Stimulated activated CD4-positive, alpha-beta T cell treated with anti-CD3 and anti-CD28 coated beads, Interleukin-15, amount 100 ng/mL, for 48 hours (primary cell): Measurements from ENCODE around the gene COL8A1.

Source experiments
- DNase-seq, 2 donors: peaks; one replicate each; pipeline ENCODE4 v3.0.0-alpha.2; 2020; ENCODE audit warnings: low read depth in 2 of 2

Gene COL8A1

GRCh38 chr3:99670556-99670950 is 32.2 kb downstream of the COL8A1 start:
- no peak for DNase-seq

DNA sequence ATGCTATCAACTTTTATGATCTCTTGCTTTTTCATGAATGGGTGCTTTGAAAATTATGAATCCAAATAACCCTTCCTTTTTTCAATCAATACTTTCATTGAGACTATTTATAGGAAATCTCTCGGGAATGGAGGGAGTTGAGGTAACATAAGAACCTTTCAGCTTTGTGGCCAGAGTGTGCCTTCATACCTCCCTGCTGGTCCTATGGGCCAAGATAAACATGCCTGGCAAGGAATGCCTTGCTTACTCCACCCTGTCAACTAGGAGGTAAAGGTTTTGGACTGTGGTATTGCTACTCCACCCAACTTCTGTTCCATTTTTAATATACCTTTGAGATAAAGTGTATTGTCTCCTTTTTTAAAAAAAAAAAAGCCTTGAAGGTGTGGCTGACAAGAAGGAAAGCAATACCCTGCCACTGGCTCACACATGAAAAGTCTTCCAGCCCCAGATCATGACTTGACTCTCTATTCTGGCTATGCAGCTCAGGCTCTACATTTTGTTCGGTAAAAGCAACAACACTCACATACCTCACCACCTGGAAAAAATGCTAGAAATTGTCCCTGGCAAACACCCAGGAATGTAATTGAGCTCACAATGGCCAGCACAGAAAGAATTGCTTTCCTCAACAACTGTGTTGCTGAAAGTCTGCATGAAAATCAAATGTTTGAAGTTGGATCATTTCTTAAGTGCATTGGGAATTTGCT is 35.8 kb downstream of the COL8A1 start:
- no peak for DNase-seq

DNA sequence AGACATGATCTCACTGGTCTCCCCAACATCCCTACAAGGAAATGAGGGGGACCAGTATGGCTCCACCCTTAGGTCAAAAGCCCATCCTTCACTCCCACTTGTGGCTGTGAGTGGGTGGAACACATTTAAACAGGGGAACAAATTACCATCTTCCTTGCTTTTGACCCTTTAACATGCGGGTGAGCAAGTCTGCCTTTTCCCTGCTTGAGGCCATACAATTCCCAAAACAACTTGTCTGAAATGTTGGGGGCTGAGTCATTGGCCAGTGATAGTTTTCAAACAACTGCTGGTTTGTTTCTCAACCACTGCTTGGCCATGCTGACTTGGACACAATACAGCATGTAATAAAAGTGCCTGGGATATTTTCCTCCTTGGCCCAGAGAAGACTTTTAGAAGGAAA is 39.6 kb downstream of the COL8A1 start:
- no peak for DNase-seq

GRCh38 chr3:99678896-99679295 is 40.5 kb downstream of the COL8A1 start:
- no peak for DNase-seq

GRCh38 chr3:99681512-99681911 is 43.1 kb downstream of the COL8A1 start:
- no peak for DNase-seq

DNA sequence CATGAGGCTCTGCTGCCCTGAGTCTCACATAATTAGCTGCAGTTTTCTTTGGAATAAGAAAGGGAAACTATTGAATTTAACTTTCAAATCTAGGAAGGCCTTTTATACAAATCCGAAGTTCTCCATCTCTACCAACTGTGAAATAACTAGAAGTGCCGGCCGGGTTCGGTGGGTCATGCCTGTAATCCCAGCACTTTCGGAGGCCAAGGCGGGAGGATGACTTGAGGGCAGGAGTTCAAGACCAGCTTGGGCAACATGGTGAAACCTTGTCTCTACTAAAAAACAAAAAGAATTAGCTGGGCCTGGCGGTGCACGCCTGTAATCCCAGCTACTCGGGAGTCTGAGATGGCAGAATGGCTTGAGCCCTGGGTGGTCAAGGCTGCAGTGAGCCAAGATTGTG is 43.6 kb downstream of the COL8A1 start:
- no peak for DNase-seq

DNA sequence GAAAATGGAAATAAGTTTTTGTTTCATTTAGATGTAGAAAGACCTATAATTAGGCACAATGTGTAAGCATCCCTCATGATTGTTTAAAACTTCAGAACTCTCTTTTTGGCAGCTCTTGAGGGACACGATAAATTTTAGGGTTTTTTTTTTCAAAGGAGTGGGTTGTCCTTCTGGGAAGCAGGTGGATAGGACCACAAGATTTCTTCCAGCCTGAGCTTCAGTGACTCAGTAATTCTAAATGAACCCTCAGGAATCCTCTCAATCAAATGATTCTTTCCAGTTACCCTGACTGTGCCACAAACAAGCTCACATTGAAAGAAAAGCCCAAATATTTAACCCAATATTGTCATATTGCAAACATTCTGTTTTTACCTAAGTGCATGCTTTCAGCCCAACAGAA is 45.1 kb downstream of the COL8A1 start:
- DNase-seq = no peak

DNA sequence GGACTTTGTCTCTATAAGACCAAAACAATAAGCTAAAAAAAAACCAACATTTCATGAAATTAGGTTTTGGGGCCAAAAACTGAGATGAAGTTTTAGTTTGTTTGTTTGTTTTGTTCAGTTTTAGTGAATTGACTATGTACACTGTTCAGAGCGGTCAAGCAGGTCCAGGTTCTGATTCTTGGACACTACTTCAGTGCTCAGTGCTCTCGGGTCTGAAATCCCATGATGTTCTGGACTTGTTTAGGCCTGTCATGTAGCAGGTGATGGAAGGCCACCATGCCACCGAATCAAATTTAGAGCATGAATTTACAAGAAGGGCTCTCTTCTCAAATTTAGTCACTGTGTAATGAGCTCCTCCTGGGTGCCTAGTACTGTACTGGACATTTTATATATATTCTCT is 45.5 kb downstream of the COL8A1 start:
- no peak for DNase-seq

DNA sequence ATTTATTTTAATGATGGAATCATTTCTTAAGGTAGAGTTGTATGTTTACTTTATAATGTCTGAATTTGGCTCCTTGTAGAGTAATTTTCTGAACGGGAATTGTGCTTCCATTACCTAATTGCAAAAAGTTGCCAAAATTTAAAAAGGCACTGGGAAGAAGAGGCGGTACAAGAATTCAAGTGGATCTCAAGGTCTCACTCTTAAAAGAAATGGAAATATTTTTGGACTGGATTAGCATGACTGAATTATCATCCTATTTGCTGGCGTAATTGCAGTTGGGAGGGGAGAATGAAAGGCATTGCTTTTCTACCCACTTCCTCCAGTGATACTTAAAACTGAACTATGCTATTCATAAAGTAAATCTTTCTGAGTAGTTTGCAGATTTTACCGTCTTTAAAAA is 46.2 kb downstream of the COL8A1 start:
- DNase-seq = no peak

- DNase-seq = no peak
These were observed 48.1 kb downstream of the COL8A1 start for GRCh38 chr3:99686469-99686868.

- DNase-seq = peak in 1 of 2 donors; percentile 38
These were observed 48.7 kb downstream of the COL8A1 start for GRCh38 chr3:99686955-99687612.

DNA sequence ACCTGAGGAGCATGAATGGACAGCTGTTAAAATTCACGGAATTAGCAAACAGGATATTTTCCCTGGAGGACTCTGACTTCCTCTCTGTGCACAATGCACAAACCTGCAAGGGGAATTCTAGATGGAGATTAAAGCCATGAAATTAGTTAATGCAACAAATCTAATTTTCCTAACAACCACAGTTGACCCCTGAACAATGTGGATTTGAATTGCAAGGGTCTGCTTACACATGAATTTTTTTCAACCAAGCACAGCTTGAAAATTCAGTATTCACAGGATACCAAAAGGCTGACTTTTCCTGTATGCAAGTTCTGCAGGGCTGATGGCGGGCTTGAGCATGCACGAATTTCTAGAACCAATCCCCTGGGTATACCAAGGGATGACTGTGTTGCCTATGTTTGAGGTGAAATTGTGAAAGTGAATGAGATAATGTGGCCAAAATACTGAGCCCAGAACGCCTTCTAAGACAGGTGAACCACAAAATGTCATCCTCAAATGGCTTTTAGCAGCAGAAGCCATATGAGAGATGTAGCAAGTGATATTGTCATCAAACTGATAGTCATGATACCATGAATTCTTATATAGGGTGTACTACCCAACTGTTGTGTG is 52.5 kb downstream of the COL8A1 start:
- DNase-seq = no peak

DNA sequence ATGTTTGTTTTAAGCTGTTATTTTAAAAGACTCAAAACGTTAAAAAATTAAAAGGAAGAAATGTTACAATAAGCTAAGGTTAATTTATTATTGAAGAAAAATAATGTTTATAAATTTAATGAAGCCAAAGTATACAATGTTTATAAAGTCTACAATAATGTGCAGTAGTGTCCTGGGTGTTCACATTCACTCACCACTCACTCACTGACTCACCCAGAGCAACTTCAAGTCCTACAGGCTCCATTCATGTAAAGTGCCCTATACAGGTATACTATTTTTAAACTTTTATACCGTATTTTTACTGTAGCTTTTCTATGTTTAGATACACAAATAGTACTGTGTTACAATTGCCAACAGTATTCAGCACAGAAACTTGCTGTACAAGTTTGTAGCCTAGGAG is 55.2 kb downstream of the COL8A1 start:
- DNase-seq = no peak

GRCh38 chr3:99696497-99696896 is 58.1 kb downstream of the COL8A1 start:
- DNase-seq = no peak

GRCh38 chr3:99697250-99697649 is 58.9 kb downstream of the COL8A1 start:
- no peak for DNase-seq

DNA sequence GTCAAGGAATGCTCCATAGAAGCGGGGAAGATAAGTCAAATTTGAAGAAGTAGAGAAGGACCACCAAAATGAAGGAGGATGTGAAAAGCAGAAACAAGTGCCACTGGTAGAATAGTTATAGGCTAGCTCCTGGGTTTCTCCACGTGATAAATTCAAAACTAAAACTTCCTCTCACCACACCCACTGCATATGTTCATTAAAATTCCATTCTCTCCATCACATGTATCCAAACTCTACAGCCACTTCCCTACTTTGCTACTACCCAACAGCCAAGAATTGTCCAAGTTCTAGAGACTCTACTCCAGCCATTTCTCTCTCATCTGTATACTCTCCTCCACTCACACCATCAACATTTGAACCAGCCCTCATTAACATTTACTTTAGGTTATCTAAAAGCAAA is 60.5 kb downstream of the COL8A1 start:
- DNase-seq = no peak

DNA sequence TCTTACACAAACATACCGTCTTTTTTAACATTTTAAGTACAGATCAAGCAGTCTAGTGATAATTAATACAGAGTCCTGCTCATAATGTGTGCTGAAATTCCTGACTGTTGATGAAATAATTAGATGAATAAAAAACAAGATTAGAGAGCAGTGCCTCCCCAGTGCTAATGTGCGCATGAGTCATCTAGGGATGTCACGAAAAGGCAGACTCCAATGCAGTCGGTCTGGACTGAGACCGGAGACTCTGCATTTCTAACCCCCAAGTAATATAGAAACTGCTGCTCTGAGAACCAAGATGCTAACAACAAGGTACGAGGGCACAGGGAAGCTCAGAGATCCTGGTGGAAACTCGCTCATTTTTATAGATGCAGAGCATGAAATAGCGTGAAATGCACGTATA is 61.4 kb downstream of the COL8A1 start:
- no peak for DNase-seq

DNA sequence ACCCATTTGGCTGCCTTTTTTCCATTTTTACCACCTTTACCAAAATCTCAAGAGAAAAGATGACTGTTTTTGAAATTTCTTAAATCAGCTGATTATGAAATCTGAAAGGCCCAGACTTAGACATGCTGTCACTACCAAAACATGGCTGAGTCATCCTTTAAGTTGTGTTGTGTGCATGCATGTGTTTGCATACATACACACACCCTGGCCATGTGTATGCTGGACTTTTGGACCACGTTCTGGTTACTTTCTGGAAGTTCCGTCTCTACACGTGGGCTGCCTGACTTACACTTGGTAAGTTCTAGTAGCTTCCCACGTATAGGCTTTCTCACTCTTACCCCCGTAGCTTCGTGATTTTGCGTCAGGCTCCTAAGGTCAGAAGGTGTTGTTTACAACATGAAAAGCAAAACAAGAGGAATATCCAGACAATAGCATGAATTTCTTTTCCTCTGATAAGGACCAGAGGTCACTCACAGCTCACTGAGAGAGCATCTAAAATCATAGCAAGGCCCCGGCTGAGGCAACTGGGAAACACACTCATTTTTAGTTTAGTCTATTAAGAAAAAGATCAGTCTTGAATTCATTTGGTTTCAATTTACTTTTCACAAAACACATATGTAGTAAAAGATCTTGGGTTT is 62.4 kb downstream of the COL8A1 start:
- DNase-seq = no peak

DNA sequence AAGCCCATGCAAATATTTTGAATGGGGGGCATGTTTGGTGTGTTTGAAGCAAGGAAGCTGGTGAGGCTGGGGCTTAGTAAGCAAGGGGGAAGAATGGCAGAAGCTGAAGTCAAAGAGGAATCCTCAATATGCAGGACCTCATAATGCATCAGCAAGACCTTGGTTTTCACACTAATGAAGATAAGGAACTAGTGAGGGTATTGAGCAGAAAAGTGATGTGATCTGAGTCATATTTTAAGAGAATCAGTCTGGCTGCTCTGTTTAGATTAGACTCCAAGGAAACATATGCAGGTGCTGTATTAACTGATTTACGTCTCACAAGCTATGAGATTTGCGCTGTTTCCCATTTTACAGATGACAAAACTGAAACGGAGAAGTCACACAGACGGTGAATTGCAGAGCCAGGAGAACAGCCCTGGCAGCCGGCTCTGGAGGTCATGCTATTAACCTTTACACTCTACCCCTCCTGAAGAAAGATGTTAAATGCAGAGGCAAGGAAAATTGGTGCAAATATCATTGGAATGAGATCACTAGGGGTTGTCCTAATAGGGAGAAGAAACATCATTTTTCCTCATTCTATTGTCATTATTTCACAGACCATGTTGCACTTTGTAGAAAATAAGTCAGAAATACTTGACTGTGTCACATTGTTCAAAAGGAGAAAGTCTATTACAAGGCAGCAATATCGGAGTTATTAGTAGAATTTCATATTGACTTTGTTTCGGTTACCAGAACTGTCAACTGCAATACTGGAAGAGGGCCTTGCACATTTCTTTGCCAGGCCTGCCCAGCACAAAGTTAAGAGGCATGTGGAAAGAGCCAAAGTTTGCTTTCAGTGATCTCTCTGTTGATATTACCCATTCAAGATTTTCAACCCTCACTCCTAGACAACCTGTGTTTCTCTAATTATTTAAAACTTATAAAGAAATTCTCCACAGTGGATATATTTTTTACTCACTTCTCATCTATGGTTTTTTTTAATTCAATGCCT is 64.9 kb downstream of the COL8A1 start:
- no peak for DNase-seq

DNA sequence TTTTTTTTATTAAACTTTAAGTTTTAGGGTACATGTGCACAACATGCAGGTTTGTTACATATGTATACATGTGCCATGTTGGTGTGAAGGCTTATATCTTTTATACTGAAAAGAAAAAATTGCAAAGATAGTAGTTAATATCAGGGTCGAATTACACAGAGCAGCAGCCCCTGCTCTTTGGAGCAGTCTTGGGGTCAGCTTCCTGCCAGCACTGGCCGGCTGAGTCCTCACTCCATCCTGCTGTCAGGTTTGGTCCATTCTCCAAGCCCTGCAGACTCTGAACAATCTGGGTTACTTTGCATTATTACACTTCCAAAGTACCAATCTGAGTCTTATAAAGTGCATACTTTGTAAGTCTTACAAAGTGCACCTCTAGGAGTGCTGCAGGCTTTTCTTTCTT is 66.0 kb downstream of the COL8A1 start:
- DNase-seq = no peak

- DNase-seq = no peak
These were observed 68.0 kb downstream of the COL8A1 start for GRCh38 chr3:99706410-99706809.
